PC-9 (cell line): ENCODE data around the gene DELE1. TPM values are rescaled to one million over a fixed set of nuclear protein-coding genes. Genes with fewer than 3 reads are reported as not detected.

Experiments
- BruUV-seq: library from RNA; stranded (reverse); fragments of 400-500 nt; replicated peaks from 2 replicates; lab custom pipeline; 2021; lab: Mats Ljungman, UMichigan
- CTCF ChIA-PET: fragments of 300-600 bp; sonication (Branson Sonifier 250); formaldehyde crosslinking; loops from one replicate; lab custom pipeline; 2022; ENCODE audit warnings: antibody characterized with exemption; lab: Charles Lee
- POLR2A ChIA-PET: fragments of 300-600 bp; sonication (Branson Sonifier 250); formaldehyde crosslinking; loops from one replicate; lab custom pipeline; 2022; ENCODE audit warnings: antibody characterized with exemption; ENCODE audit not compliant: unreplicated experiment; lab: Charles Lee
- DNase-seq, 2 experiments: peaks; one replicate each; pipeline versions ENCODE4 v3.0.0 to v3.0.0-alpha.2; 2015 to 2022; ENCODE audit warnings: mixed read lengths in 1 of 2
- H2AFZ ChIP-seq: fragments of 200-600 bp; sonication (generic); 2 replicates; pipeline ENCODE4 v1.8.1; 2017; ENCODE audit warnings: antibody characterized with exemption
- H3F3A ChIP-seq: fragments of 200-600 bp; sonication (generic); 2 replicates; pipeline ENCODE4 v1.8.1; 2017; ENCODE audit warnings: antibody characterized with exemption, mild to moderate bottlenecking, low read depth; ENCODE audit not compliant: insufficient read depth
- H3K27ac ChIP-seq: fragments of 200-600 bp; sonication (generic); 2 replicates; pipeline ENCODE4 v1.6.1; 2016; ENCODE audit warnings: mixed run types
- H3K27me3 ChIP-seq: fragments of 200-600 bp; sonication (generic); 2 replicates; pipeline ENCODE4 v1.6.1; 2016; ENCODE audit warnings: low read depth, mixed run types; ENCODE audit not compliant: insufficient read depth
- H3K36me3 ChIP-seq: fragments of 200-600 bp; sonication (generic); 2 replicates; pipeline ENCODE4 v1.6.1; 2016; ENCODE audit warnings: low read depth, mixed run types
- H3K4me1 ChIP-seq: fragments of 200-600 bp; sonication (generic); replicated peaks from 2 replicates; pipeline ENCODE4 v1.6.1; 2016; ENCODE audit warnings: mixed run types; ENCODE audit not compliant: insufficient read depth
- H3K4me2 ChIP-seq: fragments of 200-600 bp; sonication (generic); 2 replicates; pipeline ENCODE4 v1.6.1; 2017; ENCODE audit warnings: mixed run types
- H3K4me3 ChIP-seq: fragments of 200-600 bp; sonication (generic); 2 replicates; pipeline ENCODE4 v1.6.1; 2016; ENCODE audit warnings: mixed run types
- H3K79me2 ChIP-seq: fragments of 200-600 bp; sonication (generic); 2 replicates; pipeline ENCODE4 v1.6.1; 2017; ENCODE audit warnings: low read depth, mixed run types
- H3K9me2 ChIP-seq: fragments of 200-600 bp; sonication (generic); 2 replicates; pipeline ENCODE4 v1.8.1; 2017; ENCODE audit warnings: mild to moderate bottlenecking; ENCODE audit not compliant: insufficient read depth
- H3K9me3 ChIP-seq: fragments of 200-600 bp; sonication (generic); 2 replicates; pipeline ENCODE4 v1.8.1; 2016; ENCODE audit warnings: low read depth; ENCODE audit not compliant: insufficient read depth
- H4K20me1 ChIP-seq: fragments of 200-600 bp; sonication (generic); 2 replicates; pipeline ENCODE4 v1.8.1; 2017; ENCODE audit not compliant: insufficient read depth
- EZH2 ChIP-seq: fragments of 200-600 bp; sonication (generic); IDR thresholded peaks from 2 replicates; pipeline ENCODE4 v1.8.0; 2017; ENCODE audit warnings: antibody characterized with exemption, low read depth
- intact Hi-C: fragments of 100-400 bp; cut with micrococcal nuclease; formaldehyde crosslinking; loops from one replicate; pipeline ENCODE4 v1.10.0; 2022; ENCODE audit not compliant: unreplicated experiment
- total RNA-seq: library from RNA; stranded (reverse); gene quantifications from 2 replicates; pipeline ENCODE4 v1.2.3, GENCODE V29; 2021
- TF ChIP-seq, protein P1 (sequence below): fragments of 200-600 bp; sonication (generic); conservative IDR thresholded peaks from 2 replicates; pipeline ENCODE4 v1.6.1; 2017; ENCODE audit warnings: mixed run types, antibody characterized with exemption, mild to moderate bottlenecking, moderate library complexity

The DELE1 gene
- total RNA-seq, 1 experiment from 2014 or later, result 80.8 TPM

DNA sequence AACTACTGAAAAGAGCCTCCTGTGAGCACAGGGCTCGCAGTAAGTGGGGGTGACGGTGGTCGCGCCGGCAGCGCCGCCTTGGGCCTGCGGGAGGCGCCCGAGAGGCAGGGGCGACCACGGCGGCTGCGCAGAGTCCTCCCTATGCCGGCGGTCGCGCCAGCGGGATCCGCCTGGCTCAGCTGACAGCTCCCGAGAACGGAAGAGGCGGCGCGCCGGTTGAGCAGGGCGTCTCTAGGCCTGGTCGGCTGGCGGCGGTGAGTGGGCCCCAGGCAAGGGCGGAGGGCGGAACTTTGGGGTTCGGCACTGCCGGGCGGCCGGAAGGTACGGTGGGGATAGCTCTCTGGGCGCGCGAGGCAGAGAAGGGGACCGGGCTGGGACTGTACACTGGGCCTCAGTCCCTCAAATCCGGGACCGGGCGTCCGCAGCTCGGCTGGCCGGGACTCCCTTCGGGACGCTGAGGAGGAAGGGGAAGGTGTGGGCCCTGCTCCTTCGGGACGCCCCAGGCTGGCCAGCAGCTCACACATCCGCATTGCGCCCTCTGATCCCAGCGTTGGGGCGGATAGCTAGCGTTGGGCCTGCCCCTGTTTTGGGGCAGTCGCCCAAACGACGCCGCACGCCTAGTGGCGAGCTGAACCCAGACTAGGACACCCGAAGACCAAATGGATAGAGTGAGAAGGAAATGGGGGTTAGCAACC, 45.4 kb downstream of the DELE1 start, which contains the start of gene RNF14:
RNF14 (plus strand) TSS at position 192 of the 695 bp plus-strand sequence. CDS start 4,484 bp downstream, outside the sequence.
- peaks cover 20% of the 10 kb centered on the region for H3K4me1 ChIP-seq
- BruUV-seq, result TSS peak; percentile 93
- H3K9me2 ChIP-seq, result no peaks in the 10 kb centered on the region
- peak within 1 kb of the TSS; percentile 96 for H2AFZ ChIP-seq
- ChIA-PET CTCF (interaction anchor here (0.6 to 1.9 kb wide), 10 partner anchors 8 to 652 kb away, joined by 3 to 17 read pairs (median 5); no protein-coding TSS in a partner anchor), POLR2A (interaction anchor here (0.5 to 1.3 kb wide), 6 partner anchors 8 to 385 kb away, joined by 3 to 14 read pairs (median 4); partner anchors contain the start of gene DELE1)
- no peaks in the 10 kb centered on the region for H3K27me3 ChIP-seq
- peaks cover 4% of the 10 kb centered on the region; the same call in 1 of the 2 replicates for H3K36me3 ChIP-seq
- H3K4me2 ChIP-seq, result peak within 1 kb of the TSS; percentile 80
- TF ChIP-seq EZH2, result no peak
- TF ChIP-seq, protein P1, sequence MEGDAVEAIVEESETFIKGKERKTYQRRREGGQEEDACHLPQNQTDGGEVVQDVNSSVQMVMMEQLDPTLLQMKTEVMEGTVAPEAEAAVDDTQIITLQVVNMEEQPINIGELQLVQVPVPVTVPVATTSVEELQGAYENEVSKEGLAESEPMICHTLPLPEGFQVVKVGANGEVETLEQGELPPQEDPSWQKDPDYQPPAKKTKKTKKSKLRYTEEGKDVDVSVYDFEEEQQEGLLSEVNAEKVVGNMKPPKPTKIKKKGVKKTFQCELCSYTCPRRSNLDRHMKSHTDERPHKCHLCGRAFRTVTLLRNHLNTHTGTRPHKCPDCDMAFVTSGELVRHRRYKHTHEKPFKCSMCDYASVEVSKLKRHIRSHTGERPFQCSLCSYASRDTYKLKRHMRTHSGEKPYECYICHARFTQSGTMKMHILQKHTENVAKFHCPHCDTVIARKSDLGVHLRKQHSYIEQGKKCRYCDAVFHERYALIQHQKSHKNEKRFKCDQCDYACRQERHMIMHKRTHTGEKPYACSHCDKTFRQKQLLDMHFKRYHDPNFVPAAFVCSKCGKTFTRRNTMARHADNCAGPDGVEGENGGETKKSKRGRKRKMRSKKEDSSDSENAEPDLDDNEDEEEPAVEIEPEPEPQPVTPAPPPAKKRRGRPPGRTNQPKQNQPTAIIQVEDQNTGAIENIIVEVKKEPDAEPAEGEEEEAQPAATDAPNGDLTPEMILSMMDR, result peak; percentile 96
- peaks cover 21% of the 10 kb centered on the region for H3K79me2 ChIP-seq
- DNase-seq, result peak; percentile 87 to 94
- no peaks in the 10 kb centered on the region for H4K20me1 ChIP-seq
- peaks cover 42% of the 10 kb centered on the region for H3F3A ChIP-seq
- H3K9me3 ChIP-seq, result peaks cover under 1% of the 10 kb centered on the region; the same call in 1 of the 2 replicates
- H3K4me3 ChIP-seq, result peak within 1 kb of the TSS; percentile 74
- intact Hi-C loops, result loop anchor here (2.0 to 10.0 kb wide), 2 partner anchors 78 to 374 kb away; no protein-coding TSS in a partner anchor
- peak within 1 kb of the TSS; percentile 77 for H3K27ac ChIP-seq

DNA sequence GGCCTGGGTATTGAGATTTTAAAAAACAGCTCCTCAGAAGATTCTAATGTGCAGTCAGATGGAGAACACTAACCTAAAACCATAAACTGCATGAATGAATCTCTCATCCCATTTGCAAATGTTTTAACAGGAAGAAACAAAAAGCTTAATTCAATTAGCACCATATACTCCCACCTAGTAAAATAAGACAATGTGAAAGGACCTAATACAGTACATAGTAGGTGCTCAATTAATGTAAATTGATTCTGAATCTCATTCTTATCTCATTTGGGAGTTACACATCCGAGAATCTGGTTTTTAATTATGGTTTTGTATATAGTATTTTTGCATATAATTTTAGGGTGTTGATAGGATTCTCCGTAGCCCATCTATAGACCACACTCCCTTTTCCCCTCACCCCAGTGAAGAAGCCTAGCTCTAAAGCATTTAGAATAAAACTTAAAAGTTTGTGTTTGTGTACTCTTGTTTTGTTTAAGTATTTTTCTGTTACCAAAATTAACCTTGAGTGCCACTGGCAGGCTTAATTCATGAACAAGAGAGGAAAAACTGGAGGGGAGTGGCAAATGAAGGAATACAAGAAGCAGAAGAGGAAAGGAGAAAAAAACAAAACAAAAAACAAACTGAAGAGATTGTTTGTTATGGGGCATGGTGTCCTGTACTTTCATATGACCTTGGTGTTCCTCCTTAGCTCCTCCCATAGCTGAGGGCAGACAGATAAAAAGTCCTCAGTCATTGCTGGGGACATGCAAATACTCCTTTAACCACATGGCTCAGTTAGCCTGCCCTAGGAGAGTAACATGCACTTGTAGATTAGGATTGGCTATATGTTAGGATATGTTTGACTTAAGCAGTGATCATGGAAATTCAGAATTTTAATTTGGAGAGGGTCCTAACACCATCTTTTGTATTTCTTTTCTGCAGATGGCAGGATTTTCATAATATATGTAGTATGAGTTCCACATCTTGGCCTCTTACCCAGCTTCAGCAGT, 46.4 kb downstream of the DELE1 start:
- POLR2A ChIA-PET, result interaction anchor here (0.6 to 1.3 kb wide), 5 partner anchors 9 to 277 kb away, joined by 3 to 14 read pairs (median 4); partner anchors contain the start of gene DELE1
- Histone ChIP-seq H3F3A (peaks cover 42% of the 10 kb centered on the region), H3K36me3 (peaks cover 9% of the 10 kb centered on the region; the same call in 1 of the 2 replicates), H3K4me1 (peaks cover 20% of the 10 kb centered on the region), H3K9me3 (peaks cover 4% of the 10 kb centered on the region; the same call in 1 of the 2 replicates), H3K9me2 (no peaks in the 10 kb centered on the region), H2AFZ (peak overlapping the region; percentile 96), H4K20me1 (no peaks in the 10 kb centered on the region), H3K4me3 (peak overlapping the region; percentile 74), H3K27ac (peak overlapping the region; percentile 77), H3K27me3 (no peaks in the 10 kb centered on the region), H3K4me2 (peak overlapping the region; percentile 80), H3K79me2 (peaks cover 21% of the 10 kb centered on the region)
- TF ChIP-seq, protein P1, result no peak
- no peak for TF ChIP-seq EZH2
- BruUV-seq, result no TSS peak
- intact Hi-C loops, result loop anchor here (2.0 to 10.0 kb wide), 3 partner anchors 43 to 375 kb away; partner anchors contain the start of gene GNPDA1
- CTCF ChIA-PET, result interaction anchor here (0.5 to 1.9 kb wide), 6 partner anchors 9 to 378 kb away, joined by 3 to 13 read pairs (median 4); no protein-coding TSS in a partner anchor
- DNase-seq, result no peak
